IMR-90 (cell line): ENCODE results near the gene MAN2A2. TPM values are rescaled to one million over a fixed set of nuclear protein-coding genes. Genes with fewer than 3 reads are reported as not detected.

Experiments
- ATAC-seq: fragments of 200-7000 bp; cut with Tn5 transposase; 2 replicates; pipeline ENCODE4 v1.9.1; 2020; ENCODE audit warnings: low read depth, mild to moderate bottlenecking, moderate library complexity
- BruUV-seq: library from RNA; stranded (reverse); fragments of 400-500 nt; replicated peaks from 2 replicates; lab custom pipeline; 2021; lab: Mats Ljungman, UMichigan
- CTCF ChIA-PET: fragments of 300-600 bp; formaldehyde crosslinking; extraction: SDS; loops from one replicate; lab custom pipeline; 2021; ENCODE audit warnings: antibody characterized with exemption; lab: Yijun Ruan, JAX
- POLR2A ChIA-PET: fragments of 300-600 bp; sonication (Branson Sonifier 250); formaldehyde crosslinking; loops from one replicate; lab custom pipeline; 2022; ENCODE audit warnings: antibody characterized with exemption; ENCODE audit not compliant: unreplicated experiment; lab: Charles Lee
- DNase-seq: peaks from one replicate; pipeline ENCODE4 v3.0.0; 2013
- H2AFZ ChIP-seq: replicated peaks from 2 replicates; pipeline ENCODE3; 2013; ENCODE audit warnings: low read length, mild to moderate bottlenecking; ENCODE audit not compliant: poor library complexity
- H2AK5ac ChIP-seq: 2 replicates; pipeline ENCODE4 v1.6.1; 2013; ENCODE audit warnings: low read depth, low read length, inconsistent platforms
- H2AK9ac ChIP-seq: replicated peaks from 2 replicates; pipeline ENCODE3; 2013; ENCODE audit warnings: mild to moderate bottlenecking, low read depth, low read length, moderate library complexity; ENCODE audit not compliant: poor library complexity
- H2BK120ac ChIP-seq: 2 replicates; pipeline ENCODE4 v1.6.1; 2013; ENCODE audit warnings: low read depth, low read length, inconsistent platforms
- H2BK15ac ChIP-seq: 3 replicates; pipeline ENCODE4 v1.6.1; 2013; ENCODE audit warnings: low read depth, low read length, inconsistent platforms
- H2BK20ac ChIP-seq: 2 replicates; pipeline ENCODE4 v1.6.1; 2013; ENCODE audit warnings: low read depth, mild to moderate bottlenecking, inconsistent platforms, low read length, moderate library complexity
- H2BK5ac ChIP-seq: 2 replicates; pipeline ENCODE4 v1.6.1; 2013; ENCODE audit warnings: mild to moderate bottlenecking, low read depth, low read length, inconsistent platforms; ENCODE audit not compliant: poor library complexity, severe bottlenecking
- H3K14ac ChIP-seq: replicated peaks from 2 replicates; pipeline ENCODE4 v1.6.1; 2013; ENCODE audit warnings: low read depth, low read length, inconsistent platforms
- H3K18ac ChIP-seq: 2 replicates; pipeline ENCODE4 v1.6.1; 2013; ENCODE audit warnings: low read depth, low read length, control low read depth
- H3K23ac ChIP-seq: 2 replicates; pipeline ENCODE4 v1.6.1; 2013; ENCODE audit warnings: low read depth, low read length, inconsistent platforms
- H3K27ac ChIP-seq: 2 replicates; pipeline ENCODE4 v1.5.1; 2013; ENCODE audit warnings: mild to moderate bottlenecking, control low read depth, low read length; ENCODE audit not compliant: insufficient read depth
- H3K27me3 ChIP-seq: 2 replicates; pipeline ENCODE4 v1.6.1; 2013; ENCODE audit warnings: low read length; ENCODE audit not compliant: control insufficient read depth, insufficient read depth
- H3K36me3 ChIP-seq: 2 replicates; pipeline ENCODE4 v1.6.1; 2013; ENCODE audit warnings: low read length, mixed read lengths; ENCODE audit not compliant: control insufficient read depth, insufficient read depth
- H3K4ac ChIP-seq: 2 replicates; pipeline ENCODE4 v1.6.1; 2013; ENCODE audit warnings: low read depth, low read length, inconsistent platforms
- H3K4me1 ChIP-seq: 2 replicates; pipeline ENCODE4 v1.6.1; 2013; ENCODE audit warnings: low read length, mixed read lengths; ENCODE audit not compliant: control insufficient read depth, insufficient read depth
- H3K4me2 ChIP-seq: 2 replicates; pipeline ENCODE4 v1.6.1; 2013; ENCODE audit warnings: low read depth, mild to moderate bottlenecking, control low read depth, low read length, moderate library complexity
- H3K4me3 ChIP-seq: 2 replicates; pipeline ENCODE4 v1.5.1; 2013; ENCODE audit warnings: low read depth, mild to moderate bottlenecking, control low read depth, low read length, moderate library complexity; ENCODE audit not compliant: insufficient read depth
- H3K56ac ChIP-seq: 2 replicates; pipeline ENCODE4 v1.6.1; 2013; ENCODE audit warnings: low read length, inconsistent platforms; ENCODE audit not compliant: insufficient read depth; ENCODE audit errors: extremely low read depth
- H3K79me1 ChIP-seq, 2 experiments: 2 replicates each; pipeline ENCODE4 v1.6.1; 2013; ENCODE audit warnings: low read length in 2 of 2, inconsistent platforms in 1 of 2, low read depth in 1 of 2
- H3K9ac ChIP-seq: 2 replicates; pipeline ENCODE4 v1.6.1; 2013; ENCODE audit warnings: low read depth, low read length, control low read depth
- H3K9me1 ChIP-seq: 2 replicates; pipeline ENCODE4 v1.6.1; 2013; ENCODE audit warnings: low read length, inconsistent platforms; ENCODE audit not compliant: insufficient read depth
- H3K9me3 ChIP-seq: 2 replicates; pipeline ENCODE4 v1.6.1; 2013; ENCODE audit warnings: low read length; ENCODE audit not compliant: control insufficient read depth, insufficient read depth
- H4K20me1 ChIP-seq: 2 replicates; pipeline ENCODE4 v1.6.1; 2013; ENCODE audit warnings: low read length, inconsistent platforms; ENCODE audit not compliant: insufficient read depth
- H4K5ac ChIP-seq: 2 replicates; pipeline ENCODE4 v1.6.1; 2013; ENCODE audit warnings: mild to moderate bottlenecking, low read depth, low read length, control low read depth
- H4K8ac ChIP-seq, 2 experiments: 2 replicates each; pipeline ENCODE4 v1.6.1; 2013; ENCODE audit warnings: low read depth in 2 of 2, low read length in 2 of 2, control low read depth in 1 of 2, inconsistent platforms in 1 of 2
- H4K91ac ChIP-seq: 2 replicates; pipeline ENCODE4 v1.6.1; 2013; ENCODE audit warnings: low read depth, low read length, inconsistent platforms; ENCODE audit not compliant: insufficient read depth
- CEBPB ChIP-seq: IDR thresholded peaks from 2 replicates; pipeline ENCODE4 v1.6.1; 2012; ENCODE audit warnings: low read depth, low read length, improper control_type of control experiment
- CHD1 ChIP-seq: IDR thresholded peaks from 2 replicates; pipeline ENCODE4 v1.6.1; 2012; ENCODE audit warnings: low read depth, low read length, improper control_type of control experiment
- MAFK ChIP-seq: IDR thresholded peaks from 2 replicates; pipeline ENCODE4 v1.6.1; 2012; ENCODE audit warnings: low read depth, low read length, improper control_type of control experiment
- MAZ ChIP-seq: IDR thresholded peaks from 2 replicates; pipeline ENCODE4 v1.6.1; 2012; ENCODE audit warnings: low read depth, mild to moderate bottlenecking, low read length, improper control_type of control experiment, moderate library complexity, borderline replicate concordance
- NFE2L2 ChIP-seq: fragments of 150-350 bp; IDR thresholded peaks from 2 replicates; pipeline ENCODE4 v1.6.1; 2016; ENCODE audit warnings: low read depth, mild to moderate bottlenecking, low read length
- POLR2A ChIP-seq: IDR thresholded peaks from 2 replicates; pipeline ENCODE4 v1.6.1; 2012; ENCODE audit warnings: mild to moderate bottlenecking, low read depth, low read length
- RFX5 ChIP-seq: IDR thresholded peaks from 2 replicates; pipeline ENCODE4 v1.8.0; 2012; ENCODE audit warnings: low read depth, mild to moderate bottlenecking, low read length, moderate library complexity
- SMC3 ChIP-seq: fragments of 150-350 bp; IDR thresholded peaks from 2 replicates; pipeline ENCODE4 v1.6.1; 2016; ENCODE audit warnings: low read depth, mild to moderate bottlenecking, antibody characterized with exemption, low read length, moderate library complexity
- WGBS, 2 experiments: methylation state at CpG; one replicate each; pipeline versions ENCODE4 v1.1.5 to v1.1.7; 2013; ENCODE audit warnings: missing lambda C conversion rate in 2 of 2; ENCODE audit not compliant: insufficient read length in 1 of 2; ENCODE audit errors: extremely low coverage in 2 of 2; 5-methylcytosine and 5-hydroxymethylcytosine counted together
- dilution Hi-C: fragments of 300-500 bp; cut with HindIII; formaldehyde crosslinking; loops from one replicate; pipeline ENCODE4 v1.14.3; 2018; ENCODE audit warnings: low sequenced_read_pairs; ENCODE audit not compliant: unreplicated experiment
- in situ Hi-C: fragments of 300-500 bp; cut with MboI; formaldehyde crosslinking; loops from 3 replicates; pipeline ENCODE4 v1.14.3; 2019; ENCODE audit warnings: low sequenced_read_pairs, inconsistent platforms, mixed read lengths
- intact Hi-C: fragments of 100-400 bp; cut with micrococcal nuclease; formaldehyde crosslinking; loops from 2 replicates; pipeline ENCODE4 v1.10.0; 2022
- polyA plus RNA-seq, 3 experiments: library from polyadenylated mRNA; depleted of rRNA; stranded (reverse); fragments of >200 nt; gene quantifications; 2 replicates each; pipeline ENCODE4 v1.2.3, GENCODE V29; 2012; ENCODE audit warnings: low replicate concordance in 1 of 3
- total RNA-seq: library from RNA; depleted of rRNA; stranded (reverse); fragments of >200 nt; gene quantifications from 2 replicates; pipeline ENCODE4 v1.2.3, GENCODE V29; 2012
- TF ChIP-seq, protein P1 (sequence below): fragments of 150-350 bp; IDR thresholded peaks from 2 replicates; pipeline ENCODE4 v1.6.1; 2016; ENCODE audit warnings: low read depth, mild to moderate bottlenecking, low read length, moderate library complexity, borderline replicate concordance
- TF ChIP-seq, protein P2 (sequence below): conservative IDR thresholded peaks from 2 replicates; pipeline ENCODE4 v1.5.1; 2012; ENCODE audit warnings: mild to moderate bottlenecking, low read depth, low read length, improper control_type of control experiment
- TF ChIP-seq, protein P3 (sequence below): fragments of 150-350 bp; IDR thresholded peaks from 2 replicates; pipeline ENCODE4 v1.6.1; 2017; ENCODE audit warnings: mild to moderate bottlenecking, antibody characterized with exemption, low read length, low read depth

Gene MAN2A2
- total and polyA plus RNA-seq, 2 of the 4 experiments (the other 2 are of a cell fraction): 3.4 to 52.5 TPM

DNA sequence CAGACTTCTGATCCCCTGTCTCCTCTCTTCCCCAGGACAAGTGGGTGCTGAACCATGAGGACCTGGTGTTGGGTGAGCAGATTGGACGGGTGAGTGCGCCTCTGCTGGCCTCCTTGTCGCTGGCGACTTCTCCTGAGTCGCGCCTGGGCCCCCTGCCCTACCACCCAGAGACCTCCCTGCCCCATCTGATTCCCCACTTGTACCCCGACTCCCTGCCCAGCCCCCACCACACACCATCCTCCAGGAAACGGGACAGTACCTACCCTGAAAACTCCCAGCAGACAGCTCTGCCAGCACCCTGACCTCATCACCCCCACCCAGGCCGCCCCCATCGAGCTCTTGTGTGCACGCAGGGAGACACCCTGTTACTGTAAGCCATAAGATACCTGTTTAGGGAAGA, 11.1 kb upstream of the MAN2A2 start:
- Histone ChIP-seq H3K36me3 (peaks cover 28% of the 10 kb centered on the region), H4K5ac (no peak overlapping the region), H2AK9ac (no peak overlapping the region), H3K23ac (no peak overlapping the region), H3K9me1 (peaks cover 3% of the 10 kb centered on the region; the same call in 1 of the 2 replicates), H3K18ac (no peak overlapping the region), H3K4me2 (no peak overlapping the region), H3K27ac (no peak overlapping the region), H2BK15ac (no peak overlapping the region), H3K79me1 (no peaks in the 10 kb centered on the region), H3K4ac (no peak overlapping the region), H2AK5ac (no peak overlapping the region), H3K4me3 (no peak overlapping the region), H2BK20ac (no peak overlapping the region), H3K9ac (no peak overlapping the region), H3K56ac (no peak overlapping the region), H4K91ac (no peak overlapping the region), H4K8ac (no peak overlapping the region), H4K20me1 (no peaks in the 10 kb centered on the region), H2BK5ac (no peak overlapping the region), H3K27me3 (no peaks in the 10 kb centered on the region), H3K9me3 (no peaks in the 10 kb centered on the region), H3K4me1 (no peaks in the 10 kb centered on the region), H2BK120ac (no peak overlapping the region), H2AFZ (no peak overlapping the region), H3K14ac (no peak overlapping the region)
- in situ Hi-C loops: loop anchor here (25.0 kb wide), 1 partner anchor 580 kb away; no protein-coding TSS in a partner anchor
- ChIA-PET POLR2A (interaction anchor here (0.6 kb wide), 1 partner anchor 17 kb away, joined by 24 read pairs; no protein-coding TSS in a partner anchor), CTCF (no interaction called here)
- dilution Hi-C loops: no loop called here
- intact Hi-C loops: no loop called here
- BruUV-seq: no TSS peak
- 93% methylated on average over 7 of the region's 11 CpGs; no CpG with 5 or more reads in 1 of the 2 experiments for WGBS, 2 experiments
- no peak for DNase-seq
- TF ChIP-seq CHD1 (no peak), SMC3 (no peak), RFX5 (no peak), POLR2A (no peak), MAFK (no peak), MAZ (no peak), NFE2L2 (no peak), CEBPB (no peak)
- TF ChIP-seq, protein P1, sequence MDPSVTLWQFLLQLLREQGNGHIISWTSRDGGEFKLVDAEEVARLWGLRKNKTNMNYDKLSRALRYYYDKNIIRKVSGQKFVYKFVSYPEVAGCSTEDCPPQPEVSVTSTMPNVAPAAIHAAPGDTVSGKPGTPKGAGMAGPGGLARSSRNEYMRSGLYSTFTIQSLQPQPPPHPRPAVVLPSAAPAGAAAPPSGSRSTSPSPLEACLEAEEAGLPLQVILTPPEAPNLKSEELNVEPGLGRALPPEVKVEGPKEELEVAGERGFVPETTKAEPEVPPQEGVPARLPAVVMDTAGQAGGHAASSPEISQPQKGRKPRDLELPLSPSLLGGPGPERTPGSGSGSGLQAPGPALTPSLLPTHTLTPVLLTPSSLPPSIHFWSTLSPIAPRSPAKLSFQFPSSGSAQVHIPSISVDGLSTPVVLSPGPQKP: no peak
- TF ChIP-seq, protein P2, sequence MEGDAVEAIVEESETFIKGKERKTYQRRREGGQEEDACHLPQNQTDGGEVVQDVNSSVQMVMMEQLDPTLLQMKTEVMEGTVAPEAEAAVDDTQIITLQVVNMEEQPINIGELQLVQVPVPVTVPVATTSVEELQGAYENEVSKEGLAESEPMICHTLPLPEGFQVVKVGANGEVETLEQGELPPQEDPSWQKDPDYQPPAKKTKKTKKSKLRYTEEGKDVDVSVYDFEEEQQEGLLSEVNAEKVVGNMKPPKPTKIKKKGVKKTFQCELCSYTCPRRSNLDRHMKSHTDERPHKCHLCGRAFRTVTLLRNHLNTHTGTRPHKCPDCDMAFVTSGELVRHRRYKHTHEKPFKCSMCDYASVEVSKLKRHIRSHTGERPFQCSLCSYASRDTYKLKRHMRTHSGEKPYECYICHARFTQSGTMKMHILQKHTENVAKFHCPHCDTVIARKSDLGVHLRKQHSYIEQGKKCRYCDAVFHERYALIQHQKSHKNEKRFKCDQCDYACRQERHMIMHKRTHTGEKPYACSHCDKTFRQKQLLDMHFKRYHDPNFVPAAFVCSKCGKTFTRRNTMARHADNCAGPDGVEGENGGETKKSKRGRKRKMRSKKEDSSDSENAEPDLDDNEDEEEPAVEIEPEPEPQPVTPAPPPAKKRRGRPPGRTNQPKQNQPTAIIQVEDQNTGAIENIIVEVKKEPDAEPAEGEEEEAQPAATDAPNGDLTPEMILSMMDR: no peak
- TF ChIP-seq, protein P3, sequence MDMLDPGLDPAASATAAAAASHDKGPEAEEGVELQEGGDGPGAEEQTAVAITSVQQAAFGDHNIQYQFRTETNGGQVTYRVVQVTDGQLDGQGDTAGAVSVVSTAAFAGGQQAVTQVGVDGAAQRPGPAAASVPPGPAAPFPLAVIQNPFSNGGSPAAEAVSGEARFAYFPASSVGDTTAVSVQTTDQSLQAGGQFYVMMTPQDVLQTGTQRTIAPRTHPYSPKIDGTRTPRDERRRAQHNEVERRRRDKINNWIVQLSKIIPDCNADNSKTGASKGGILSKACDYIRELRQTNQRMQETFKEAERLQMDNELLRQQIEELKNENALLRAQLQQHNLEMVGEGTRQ: no peak
- no peak for ATAC-seq
